Amniotic epithelial cell (primary cell): Measurements from ENCODE around the gene OR10P1.

Experiments used
- DNase-seq: peaks from one replicate; pipeline ENCODE4 v3.0.0-alpha.2; 2010; ENCODE audit warnings: low read depth

OR10P1 gene

GRCh38 chr12:55685671-55686070 lies 49.0 kb downstream of the OR10P1 start:
- DNase-seq = no peak

- DNase-seq = no peak
Observed at GRCh38 chr12:55686366-55687010, 49.8 kb downstream of the OR10P1 start.
